GM21360 (cell line): Measurements from ENCODE around the gene C15orf62.

Experiments
- ATAC-seq: cut with Tn5 transposase; IDR thresholded peaks from one replicate; pipeline ENCODE4 v1.9.1; 2021; ENCODE audit warnings: mild to moderate bottlenecking, moderate library complexity; ENCODE audit not compliant: unreplicated experiment

C15orf62 gene

DNA sequence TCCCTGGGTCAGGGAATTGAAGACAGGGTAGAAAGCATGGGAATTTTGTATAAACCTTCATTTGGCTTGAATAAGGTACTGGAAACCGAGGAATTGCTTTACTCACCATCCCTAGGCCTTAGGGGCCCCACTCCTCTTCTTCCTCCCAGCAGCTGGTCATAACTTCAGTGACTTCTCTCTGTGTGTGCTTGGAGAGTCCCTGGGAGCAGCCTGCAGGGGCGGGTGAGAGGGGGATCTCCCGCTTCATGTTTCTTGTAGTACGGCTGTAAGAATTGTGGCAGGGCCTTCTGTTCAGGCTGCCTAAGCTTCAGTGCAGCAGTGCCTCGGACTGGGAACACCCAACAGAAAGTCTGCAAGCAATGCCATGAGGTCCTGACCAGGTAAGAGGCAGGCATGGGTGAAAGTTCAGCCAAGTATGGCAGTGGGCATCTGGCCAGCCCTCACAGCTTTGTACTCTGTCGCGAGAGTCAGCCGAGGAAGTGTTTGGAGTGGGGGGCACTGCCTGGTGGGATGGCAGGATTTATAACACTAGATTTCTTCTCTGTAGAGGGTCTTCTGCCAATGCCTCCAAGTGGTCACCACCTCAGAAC, 39.2 kb downstream of the C15orf62 start:
- no peak for ATAC-seq

GRCh38 chr15:40812721-40813425, 43.1 kb downstream of the C15orf62 start:
- no peak for ATAC-seq

DNA sequence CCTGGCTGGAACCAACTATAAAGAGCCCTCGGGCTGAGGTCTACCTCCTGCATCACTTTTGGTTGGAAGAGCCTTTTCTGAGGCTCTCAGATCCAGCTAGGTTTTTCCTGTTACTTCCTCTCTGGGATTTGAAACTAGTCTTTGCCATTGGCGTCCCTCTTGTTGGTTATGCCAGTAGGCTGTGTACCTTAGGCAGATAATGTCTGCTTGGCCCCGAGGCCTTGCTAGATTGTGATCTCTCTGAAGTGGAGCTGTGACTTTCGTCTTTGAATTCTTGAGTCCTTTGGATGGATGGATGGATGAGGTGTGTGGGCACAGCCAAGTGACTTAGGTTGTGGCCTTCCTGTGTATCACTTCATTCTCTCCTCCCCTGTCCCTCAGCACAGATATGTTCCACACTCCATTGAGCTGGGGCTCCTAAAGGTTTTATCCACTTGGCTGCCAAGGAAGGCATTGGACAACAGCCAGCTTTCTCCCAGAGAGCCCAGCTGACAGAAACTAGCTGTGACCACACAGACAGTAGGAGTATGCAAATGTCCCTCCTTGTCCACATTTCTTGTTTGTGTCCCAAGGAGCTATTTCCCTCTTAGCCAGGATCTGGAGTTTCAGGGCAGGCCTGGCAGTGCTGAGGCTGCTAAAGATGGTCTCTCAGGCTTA, 45.4 kb downstream of the C15orf62 start:
- ATAC-seq: no peak

GRCh38 chr15:40819048-40819447, 49.3 kb downstream of the C15orf62 start:
- no peak for ATAC-seq

- ATAC-seq: no peak
Observed at GRCh38 chr15:40821195-40821594, 51.4 kb downstream of the C15orf62 start.
